ENCODE data around the gene TTLL8. TPM values are rescaled to one million over a fixed set of nuclear protein-coding genes. Genes with fewer than 3 reads are reported as not detected.

Gene TTLL8
- total RNA-seq, 3 donors from 2014 or later, result not detected

GRCh38 chr22:50061824-50062355 is 3.8 kb upstream of the TTLL8 start:
- H3K4me1 Mint-ChIP-seq (ENCODE audit: low read depth), result peaks cover 3% of the 10 kb centered on the region
- H3K36me3 Mint-ChIP-seq (ENCODE audit: insufficient read depth), result no peaks in the 10 kb centered on the region
- ATAC-seq, result no peak
- no peak overlapping the region for H3K4me3 Mint-ChIP-seq
- H3K27me3 Mint-ChIP-seq (ENCODE audit: low read depth), result peaks cover 26% of the 10 kb centered on the region
- DNase-seq, result no peak
- no peaks in the 10 kb centered on the region for H3K9me3 Mint-ChIP-seq

GRCh38 chr22:50061141-50061823 is 3.2 kb upstream of the TTLL8 start:
- Mint-ChIP-seq H3K27me3 (ENCODE audit: low read depth) (peaks cover 29% of the 10 kb centered on the region), H3K36me3 (ENCODE audit: insufficient read depth) (no peaks in the 10 kb centered on the region), H3K9me3 (no peaks in the 10 kb centered on the region), H3K4me3 (no peak overlapping the region), H3K4me1 (ENCODE audit: low read depth) (peaks cover 3% of the 10 kb centered on the region)
- ATAC-seq, result no peak
- no peak for DNase-seq

- ATAC-seq (no peak), DNase-seq (no peak)
- H3K27me3 Mint-ChIP-seq (ENCODE audit: low read depth), result peaks cover 33% of the 10 kb centered on the region
- H3K9me3 Mint-ChIP-seq, result no peaks in the 10 kb centered on the region
- H3K4me3 Mint-ChIP-seq, result no peak overlapping the region
- H3K4me1 Mint-ChIP-seq (ENCODE audit: low read depth), result peaks cover 3% of the 10 kb centered on the region
- H3K36me3 Mint-ChIP-seq (ENCODE audit: insufficient read depth), result no peaks in the 10 kb centered on the region
Observed at GRCh38 chr22:50060441-50061140, 2.5 kb upstream of the TTLL8 start.

- DNase-seq, result no peak
- Mint-ChIP-seq H3K36me3 (ENCODE audit: insufficient read depth) (no peaks in the 10 kb centered on the region), H3K9me3 (no peaks in the 10 kb centered on the region), H3K4me3 (no peak overlapping the region), H3K27me3 (ENCODE audit: low read depth) (peaks cover 39% of the 10 kb centered on the region), H3K4me1 (ENCODE audit: low read depth) (peaks cover 3% of the 10 kb centered on the region)
- ATAC-seq, result no peak
Observed at GRCh38 chr22:50059881-50060262, 1.8 kb upstream of the TTLL8 start.

GRCh38 chr22:50058906-50059880 is 1.1 kb upstream of the TTLL8 start:
- DNase-seq (no peak), ATAC-seq (no peak)
- peaks cover 3% of the 10 kb centered on the region for H3K4me1 Mint-ChIP-seq (ENCODE audit: low read depth)
- H3K27me3 Mint-ChIP-seq (ENCODE audit: low read depth), result peaks cover 43% of the 10 kb centered on the region
- H3K36me3 Mint-ChIP-seq (ENCODE audit: insufficient read depth), result no peaks in the 10 kb centered on the region
- no peak overlapping the region for H3K4me3 Mint-ChIP-seq
- no peaks in the 10 kb centered on the region for H3K9me3 Mint-ChIP-seq

- no peak overlapping the region for H3K4me3 Mint-ChIP-seq
- peaks cover 49% of the 10 kb centered on the region for H3K27me3 Mint-ChIP-seq (ENCODE audit: low read depth)
- H3K9me3 Mint-ChIP-seq, result no peaks in the 10 kb centered on the region
- ATAC-seq (no peak), DNase-seq (no peak)
- no peaks in the 10 kb centered on the region for H3K36me3 Mint-ChIP-seq (ENCODE audit: insufficient read depth)
- peaks cover 3% of the 10 kb centered on the region for H3K4me1 Mint-ChIP-seq (ENCODE audit: low read depth)
Observed at GRCh38 chr22:50057278-50058060, 629 bp downstream of the TTLL8 start.

GRCh38 chr22:50056214-50056972 is 1.7 kb downstream of the TTLL8 start:
- Mint-ChIP-seq H3K4me3 (no peak overlapping the region), H3K36me3 (ENCODE audit: insufficient read depth) (no peaks in the 10 kb centered on the region), H3K27me3 (ENCODE audit: low read depth) (peaks cover 50% of the 10 kb centered on the region), H3K4me1 (ENCODE audit: low read depth) (peaks cover 3% of the 10 kb centered on the region), H3K9me3 (no peaks in the 10 kb centered on the region)
- DNase-seq, result no peak
- no peak for ATAC-seq

- DNase-seq (no peak), ATAC-seq (no peak)
- Mint-ChIP-seq H3K27me3 (ENCODE audit: low read depth) (peaks cover 39% of the 10 kb centered on the region), H3K4me3 (no peak overlapping the region), H3K36me3 (ENCODE audit: insufficient read depth) (no peaks in the 10 kb centered on the region), H3K9me3 (no peaks in the 10 kb centered on the region), H3K4me1 (ENCODE audit: low read depth) (peaks cover 2% of the 10 kb centered on the region)
Observed at GRCh38 chr22:50053861-50054260, 4.2 kb downstream of the TTLL8 start.

- H3K36me3 Mint-ChIP-seq (ENCODE audit: insufficient read depth), result no peaks in the 10 kb centered on the region
- DNase-seq (no peak), ATAC-seq (no peak)
- H3K4me1 Mint-ChIP-seq (ENCODE audit: low read depth), result no peaks in the 10 kb centered on the region
- peaks cover 32% of the 10 kb centered on the region for H3K27me3 Mint-ChIP-seq (ENCODE audit: low read depth)
- no peak overlapping the region for H3K4me3 Mint-ChIP-seq
- H3K9me3 Mint-ChIP-seq, result no peaks in the 10 kb centered on the region
Observed at GRCh38 chr22:50051930-50052329, 6.2 kb downstream of the TTLL8 start.

GRCh38 chr22:50049299-50050195 is 8.6 kb downstream of the TTLL8 start:
- peaks cover 4% of the 10 kb centered on the region for H3K4me1 Mint-ChIP-seq (ENCODE audit: low read depth)
- no peak for ATAC-seq

GRCh38 chr22:50048836-50049235 is 9.3 kb downstream of the TTLL8 start:
- peaks cover 6% of the 10 kb centered on the region for H3K4me1 Mint-ChIP-seq (ENCODE audit: low read depth)
- DNase-seq, result no peak
- H3K9me3 Mint-ChIP-seq, result no peaks in the 10 kb centered on the region
- ATAC-seq, result no peak
- no peak overlapping the region for H3K4me3 Mint-ChIP-seq
- H3K27me3 Mint-ChIP-seq (ENCODE audit: low read depth), result peaks cover 16% of the 10 kb centered on the region
- no peaks in the 10 kb centered on the region for H3K36me3 Mint-ChIP-seq (ENCODE audit: insufficient read depth)

More at GRCh38 chr22:50049299-50050195, 8.6 kb downstream of the TTLL8 start:
- no peak for DNase-seq
- Mint-ChIP-seq H3K9me3 (no peaks in the 10 kb centered on the region), H3K4me3 (no peak overlapping the region), H3K36me3 (ENCODE audit: insufficient read depth) (no peaks in the 10 kb centered on the region), H3K27me3 (ENCODE audit: low read depth) (peaks cover 14% of the 10 kb centered on the region)

- H3K9me3 Mint-ChIP-seq, result no peaks in the 10 kb centered on the region
- no peaks in the 10 kb centered on the region for H3K36me3 Mint-ChIP-seq (ENCODE audit: insufficient read depth)
Observed at GRCh38 chr22:50048061-50048765, 9.9 kb downstream of the TTLL8 start.

More at GRCh38 chr22:50048061-50048765, 9.9 kb downstream of the TTLL8 start:
- no peak for ATAC-seq
- no peak for DNase-seq
- Mint-ChIP-seq H3K4me3 (no peak overlapping the region), H3K4me1 (ENCODE audit: low read depth) (peaks cover 8% of the 10 kb centered on the region), H3K27me3 (ENCODE audit: low read depth) (peaks cover 18% of the 10 kb centered on the region)
